Lower lobe of right lung (tissue), 2 donors: Measurements from ENCODE around the gene GDF7. TPM values are rescaled to one million over a fixed set of nuclear protein-coding genes. Genes with fewer than 3 reads are reported as not detected.

Experiments used
- ATAC-seq, 2 donors: fragments of 200-7000 bp; cut with Tn5 transposase; one replicate each; pipeline ENCODE4 v1.9.1; 2020 to 2022; ENCODE audit warnings: mild to moderate bottlenecking in 2 of 2, moderate library complexity in 2 of 2
- DNase-seq: peaks from one replicate; pipeline ENCODE4 v3.0.0-alpha.2; 2020
- H3K27ac ChIP-seq: fragments of 200-600 bp; one replicate; pipeline ENCODE4 v1.8.0; 2022
- H3K27me3 ChIP-seq: fragments of 200-600 bp; one replicate; pipeline ENCODE4 v1.8.0; 2022; ENCODE audit warnings: low read depth
- H3K36me3 ChIP-seq: fragments of 200-600 bp; one replicate; pipeline ENCODE4 v1.8.0; 2022; ENCODE audit warnings: mild to moderate bottlenecking
- H3K4me1 ChIP-seq: fragments of 200-600 bp; one replicate; pipeline ENCODE4 v1.8.0; 2022
- H3K4me3 ChIP-seq: fragments of 200-600 bp; one replicate; pipeline ENCODE4 v1.8.0; 2022; ENCODE audit warnings: mild to moderate bottlenecking
- H3K9me3 ChIP-seq: fragments of 200-600 bp; one replicate; pipeline ENCODE4 v1.8.0; 2022
- CTCF ChIP-seq: fragments of 200-600 bp; IDR thresholded peaks from one replicate; pipeline ENCODE4 v1.8.0; 2022; ENCODE audit warnings: antibody characterized with exemption, mild to moderate bottlenecking
- intact Hi-C: fragments of 100-400 bp; cut with DNase I; formaldehyde crosslinking; loops from one replicate; pipeline ENCODE4 v1.11.0; 2022
- total RNA-seq: library from RNA; stranded (reverse); fragmentation: NEBNext Ultra II Directional; extraction: Animal tissue kit (Norgen Biotek cat#: 25700); gene quantifications from one replicate; pipeline ENCODE4 v1.2.1, GENCODE V29; 2021
- donor health status: DM: no; HTN: yes; CAD: no; lungs with severe emphysema.

Gene GDF7
- total RNA-seq, 1 donor from 2014 or later, result 0.62 TPM

GRCh38 chr2:20691076-20691734 lies 24.3 kb downstream of the GDF7 start:
- no peaks in the 10 kb centered on the region for H3K4me1 ChIP-seq
- ATAC-seq (no peak), DNase-seq (no peak)
- no peaks in the 10 kb centered on the region for H3K27me3 ChIP-seq
- H3K9me3 ChIP-seq, result no peaks in the 10 kb centered on the region
- intact Hi-C loops, result no loop called here
- peaks cover 8% of the 10 kb centered on the region for H3K36me3 ChIP-seq
- no peak overlapping the region for H3K4me3 ChIP-seq
- TF ChIP-seq CTCF, result no peak
- H3K27ac ChIP-seq, result no peak overlapping the region

DNA sequence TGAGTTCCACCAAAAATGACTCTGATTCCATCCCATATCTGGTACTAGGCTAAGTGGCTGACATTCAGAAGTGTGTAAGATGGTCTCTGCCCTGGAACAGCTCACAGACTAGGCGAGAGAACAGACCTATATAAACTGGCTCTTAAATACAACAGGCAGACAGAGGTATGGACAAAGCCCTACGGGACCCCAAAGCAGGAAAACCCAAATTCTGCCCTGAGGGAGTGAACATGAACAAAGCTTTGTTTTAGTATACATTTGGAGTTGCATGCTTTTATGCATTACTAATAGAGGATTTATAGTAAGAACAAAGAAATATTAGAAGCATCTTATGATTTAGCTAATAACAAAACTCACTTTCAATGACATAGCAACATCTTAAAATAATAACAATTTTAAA lies 25.1 kb downstream of the GDF7 start:
- ATAC-seq (no peak), DNase-seq (no peak)
- peaks cover 11% of the 10 kb centered on the region for H3K36me3 ChIP-seq
- TF ChIP-seq CTCF, result no peak
- H3K4me3 ChIP-seq, result no peak overlapping the region
- H3K9me3 ChIP-seq, result no peaks in the 10 kb centered on the region
- no peaks in the 10 kb centered on the region for H3K4me1 ChIP-seq
- no peaks in the 10 kb centered on the region for H3K27me3 ChIP-seq
- no peak overlapping the region for H3K27ac ChIP-seq
- intact Hi-C loops, result no loop called here

GRCh38 chr2:20693317-20693716 lies 26.4 kb downstream of the GDF7 start:
- ATAC-seq, result no peak
- Histone ChIP-seq H3K4me3 (no peak overlapping the region), H3K27me3 (no peaks in the 10 kb centered on the region), H3K27ac (no peak overlapping the region), H3K9me3 (no peaks in the 10 kb centered on the region), H3K36me3 (peaks cover 11% of the 10 kb centered on the region), H3K4me1 (no peaks in the 10 kb centered on the region)
- intact Hi-C loops, result no loop called here
- no peak for DNase-seq
- no peak for TF ChIP-seq CTCF

DNA sequence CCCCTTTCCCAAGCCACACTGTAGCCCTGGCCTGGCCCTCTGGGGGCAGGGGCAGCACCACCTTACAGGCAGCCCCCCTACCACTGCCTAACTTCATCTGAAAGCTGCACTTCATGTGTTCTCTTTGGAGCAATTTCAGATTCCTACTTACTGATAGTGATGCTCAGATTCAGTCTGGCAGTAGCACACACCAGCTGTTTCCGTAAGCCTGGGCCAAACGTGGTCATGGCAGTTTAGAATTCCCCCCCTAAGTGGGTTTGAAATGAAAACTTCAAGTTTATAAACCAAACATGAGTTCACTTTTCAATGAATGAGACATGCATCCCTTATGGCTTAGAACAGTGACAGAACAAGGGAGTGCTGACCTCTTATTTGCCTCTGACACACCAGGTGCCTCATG lies 29.4 kb downstream of the GDF7 start:
- no peaks in the 10 kb centered on the region for H3K27me3 ChIP-seq
- H3K4me1 ChIP-seq, result peaks cover 15% of the 10 kb centered on the region
- H3K9me3 ChIP-seq, result no peaks in the 10 kb centered on the region
- no peak overlapping the region for H3K4me3 ChIP-seq
- no peak for TF ChIP-seq CTCF
- H3K27ac ChIP-seq, result no peak overlapping the region
- H3K36me3 ChIP-seq, result peaks cover 11% of the 10 kb centered on the region
- ATAC-seq, result no peak
- intact Hi-C loops, result no loop called here
- no peak for DNase-seq

DNA sequence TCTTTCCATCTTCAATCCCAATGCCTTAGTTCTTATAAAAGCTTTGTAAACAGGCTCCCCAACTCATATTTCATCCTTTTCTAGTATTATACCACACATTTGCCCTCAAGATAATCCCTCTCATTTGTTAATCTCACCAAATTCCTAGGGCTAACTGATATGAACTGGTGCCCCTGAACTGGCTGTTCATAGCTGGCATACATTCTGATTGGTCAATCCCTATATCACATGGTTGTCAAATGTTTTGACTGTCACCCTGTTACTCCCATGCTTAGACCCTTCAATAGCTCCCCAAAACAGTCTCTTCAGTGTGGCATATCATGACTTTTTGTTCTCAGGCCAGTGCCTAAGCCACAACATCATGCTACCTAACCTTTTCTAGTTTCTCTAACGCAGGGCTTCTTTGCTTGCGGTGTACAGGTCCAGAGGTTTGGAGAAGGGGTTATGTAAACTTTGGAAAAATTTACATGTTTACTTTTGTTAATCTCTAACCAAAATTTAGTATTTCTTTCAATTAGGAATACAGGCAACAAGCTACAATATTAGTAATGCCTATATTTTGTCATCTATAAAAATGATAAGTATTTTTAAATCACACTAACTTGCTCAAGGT lies 30.5 kb downstream of the GDF7 start:
- peaks cover 15% of the 10 kb centered on the region for H3K4me1 ChIP-seq
- intact Hi-C loops, result no loop called here
- no peak overlapping the region for H3K27ac ChIP-seq
- H3K27me3 ChIP-seq, result no peaks in the 10 kb centered on the region
- no peaks in the 10 kb centered on the region for H3K9me3 ChIP-seq
- no peak for DNase-seq
- H3K36me3 ChIP-seq, result peaks cover 11% of the 10 kb centered on the region
- no peak overlapping the region for H3K4me3 ChIP-seq
- TF ChIP-seq CTCF, result no peak
- ATAC-seq, result no peak
